22Rv1 (cell line): ENCODE results near the gene RAPGEF4.

Source experiments
- H3K27ac ChIP-seq: fragments of 450-650 bp; 2 replicates; pipeline ENCODE4 v1.5.1; 2017
- ZFX ChIP-seq: fragments of 450-650 bp; IDR thresholded peaks from 2 replicates; pipeline ENCODE4 v1.6.1; 2017; ENCODE audit warnings: antibody characterized with exemption, borderline replicate concordance
- TF ChIP-seq, protein P1 (sequence below): fragments of 450-650 bp; IDR thresholded peaks from 2 replicates; pipeline ENCODE4 v1.5.1; 2017; ENCODE audit warnings: mild to moderate bottlenecking

The RAPGEF4 gene

GRCh38 chr2:172927641-172928357 is 192.2 kb downstream of the RAPGEF4 start:
- TF ChIP-seq, protein P1, sequence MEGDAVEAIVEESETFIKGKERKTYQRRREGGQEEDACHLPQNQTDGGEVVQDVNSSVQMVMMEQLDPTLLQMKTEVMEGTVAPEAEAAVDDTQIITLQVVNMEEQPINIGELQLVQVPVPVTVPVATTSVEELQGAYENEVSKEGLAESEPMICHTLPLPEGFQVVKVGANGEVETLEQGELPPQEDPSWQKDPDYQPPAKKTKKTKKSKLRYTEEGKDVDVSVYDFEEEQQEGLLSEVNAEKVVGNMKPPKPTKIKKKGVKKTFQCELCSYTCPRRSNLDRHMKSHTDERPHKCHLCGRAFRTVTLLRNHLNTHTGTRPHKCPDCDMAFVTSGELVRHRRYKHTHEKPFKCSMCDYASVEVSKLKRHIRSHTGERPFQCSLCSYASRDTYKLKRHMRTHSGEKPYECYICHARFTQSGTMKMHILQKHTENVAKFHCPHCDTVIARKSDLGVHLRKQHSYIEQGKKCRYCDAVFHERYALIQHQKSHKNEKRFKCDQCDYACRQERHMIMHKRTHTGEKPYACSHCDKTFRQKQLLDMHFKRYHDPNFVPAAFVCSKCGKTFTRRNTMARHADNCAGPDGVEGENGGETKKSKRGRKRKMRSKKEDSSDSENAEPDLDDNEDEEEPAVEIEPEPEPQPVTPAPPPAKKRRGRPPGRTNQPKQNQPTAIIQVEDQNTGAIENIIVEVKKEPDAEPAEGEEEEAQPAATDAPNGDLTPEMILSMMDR, result no peak
- no peak for TF ChIP-seq ZFX
- no peak overlapping the region for H3K27ac ChIP-seq

DNA sequence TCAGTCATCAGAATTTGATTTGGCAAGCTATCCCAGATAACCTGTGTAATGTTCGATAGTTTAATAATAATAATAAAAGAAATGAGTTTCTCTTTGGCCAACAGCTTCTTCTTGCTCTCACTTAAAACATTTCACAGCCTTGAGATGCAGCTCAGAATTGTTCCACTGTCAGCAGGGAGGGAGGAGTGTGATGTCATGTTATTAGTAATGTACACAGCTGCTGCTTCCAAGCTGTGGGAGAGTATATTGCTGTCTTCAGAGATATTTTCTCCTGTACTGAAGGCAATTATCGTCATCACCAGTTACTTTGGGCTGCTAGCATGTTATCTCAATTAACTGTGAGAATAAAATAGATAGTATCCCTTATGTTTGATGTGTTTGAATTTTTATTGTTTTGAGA is 193.1 kb downstream of the RAPGEF4 start:
- no peak overlapping the region for H3K27ac ChIP-seq
- TF ChIP-seq, protein P1, result no peak

GRCh38 chr2:172929644-172930043 is 194.0 kb downstream of the RAPGEF4 start:
- TF ChIP-seq, protein P1, result no peak
- TF ChIP-seq ZFX, result no peak
- H3K27ac ChIP-seq, result no peak overlapping the region

DNA sequence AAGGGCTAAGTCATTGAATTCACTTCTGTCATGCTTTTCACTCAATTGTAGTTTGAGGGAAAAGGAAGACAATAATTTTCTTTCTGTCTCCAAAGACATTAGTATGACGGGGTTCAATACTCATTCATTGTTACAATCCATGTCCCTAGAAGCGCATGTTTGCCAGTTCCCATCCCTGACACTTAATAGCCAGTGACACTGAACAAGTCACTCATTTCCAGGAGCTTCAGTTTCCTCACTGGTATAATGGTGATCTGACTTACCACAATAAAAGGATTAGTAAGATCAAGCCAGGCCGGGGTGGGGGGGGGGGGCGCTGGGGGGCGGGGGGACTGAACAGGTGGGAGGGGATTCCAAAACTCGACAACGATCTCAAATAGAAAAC is 195.2 kb downstream of the RAPGEF4 start:
- peak overlapping the region; percentile 41 for H3K27ac ChIP-seq
- TF ChIP-seq ZFX, result no peak
- TF ChIP-seq, protein P1, result no peak

- peak overlapping the region; percentile 41 for H3K27ac ChIP-seq
Observed at GRCh38 chr2:172931256-172931894, 195.7 kb downstream of the RAPGEF4 start.

GRCh38 chr2:172931918-172932520 is 196.4 kb downstream of the RAPGEF4 start:
- no peak overlapping the region for H3K27ac ChIP-seq
- TF ChIP-seq, protein P1, result peak; percentile 68
- TF ChIP-seq ZFX, result no peak

More at GRCh38 chr2:172931256-172931894, 195.7 kb downstream of the RAPGEF4 start:
- TF ChIP-seq, protein P1, result no peak
- no peak for TF ChIP-seq ZFX
